ENCODE results near the gene B4GALNT1.
"Not testable (repeated sequence)": the region's sequence is repeated elsewhere in the genome, so short reads cannot be mapped to it uniquely, and the experiment has no call there.

DNA sequence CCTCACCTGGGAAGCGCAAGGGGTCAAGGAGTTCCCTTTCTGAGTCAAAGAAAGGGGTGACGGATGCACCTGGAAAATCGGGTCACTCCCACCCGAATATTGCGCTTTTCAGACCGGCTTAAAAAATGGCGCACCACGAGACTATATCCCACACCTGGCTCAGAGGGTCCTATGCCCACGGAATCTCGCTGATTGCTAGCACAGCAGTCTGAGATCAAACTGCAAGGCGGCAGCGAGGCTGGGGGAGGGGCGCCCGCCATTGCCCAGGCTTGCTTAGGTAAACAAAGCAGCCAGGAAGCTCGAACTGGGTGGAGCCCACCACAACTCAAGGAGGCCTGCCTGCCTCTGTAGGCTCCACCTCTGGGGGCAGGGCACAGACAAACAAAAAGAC is 13.7 kb upstream of the B4GALNT1 start:
- TF ChIP-seq YY1 (IDR thresholded peaks at IDR 0.05); GABPA (IDR thresholded peaks at IDR 0.05 in 1 of 2, conservative IDR thresholded peaks at IDR 0.05 in 1 of 2); CTCF (IDR thresholded peaks at IDR 0.05; ENCODE audit: low read depth, low read length, missing input control); EGR1 (IDR thresholded peaks at IDR 0.05; ENCODE audit: low read depth in 2 of 2); HNF4G (IDR thresholded peaks at IDR 0.05); SP1 (IDR thresholded peaks at IDR 0.05); TAF1 (conservative IDR thresholded peaks at IDR 0.05); ATF3 (IDR thresholded peaks at IDR 0.05); RAD21 (IDR thresholded peaks at IDR 0.05); FOXA1 (IDR thresholded peaks at IDR 0.05); RXRA (IDR thresholded peaks at IDR 0.05): not testable (repeated sequence)
- TF ChIP-seq, protein P1, sequence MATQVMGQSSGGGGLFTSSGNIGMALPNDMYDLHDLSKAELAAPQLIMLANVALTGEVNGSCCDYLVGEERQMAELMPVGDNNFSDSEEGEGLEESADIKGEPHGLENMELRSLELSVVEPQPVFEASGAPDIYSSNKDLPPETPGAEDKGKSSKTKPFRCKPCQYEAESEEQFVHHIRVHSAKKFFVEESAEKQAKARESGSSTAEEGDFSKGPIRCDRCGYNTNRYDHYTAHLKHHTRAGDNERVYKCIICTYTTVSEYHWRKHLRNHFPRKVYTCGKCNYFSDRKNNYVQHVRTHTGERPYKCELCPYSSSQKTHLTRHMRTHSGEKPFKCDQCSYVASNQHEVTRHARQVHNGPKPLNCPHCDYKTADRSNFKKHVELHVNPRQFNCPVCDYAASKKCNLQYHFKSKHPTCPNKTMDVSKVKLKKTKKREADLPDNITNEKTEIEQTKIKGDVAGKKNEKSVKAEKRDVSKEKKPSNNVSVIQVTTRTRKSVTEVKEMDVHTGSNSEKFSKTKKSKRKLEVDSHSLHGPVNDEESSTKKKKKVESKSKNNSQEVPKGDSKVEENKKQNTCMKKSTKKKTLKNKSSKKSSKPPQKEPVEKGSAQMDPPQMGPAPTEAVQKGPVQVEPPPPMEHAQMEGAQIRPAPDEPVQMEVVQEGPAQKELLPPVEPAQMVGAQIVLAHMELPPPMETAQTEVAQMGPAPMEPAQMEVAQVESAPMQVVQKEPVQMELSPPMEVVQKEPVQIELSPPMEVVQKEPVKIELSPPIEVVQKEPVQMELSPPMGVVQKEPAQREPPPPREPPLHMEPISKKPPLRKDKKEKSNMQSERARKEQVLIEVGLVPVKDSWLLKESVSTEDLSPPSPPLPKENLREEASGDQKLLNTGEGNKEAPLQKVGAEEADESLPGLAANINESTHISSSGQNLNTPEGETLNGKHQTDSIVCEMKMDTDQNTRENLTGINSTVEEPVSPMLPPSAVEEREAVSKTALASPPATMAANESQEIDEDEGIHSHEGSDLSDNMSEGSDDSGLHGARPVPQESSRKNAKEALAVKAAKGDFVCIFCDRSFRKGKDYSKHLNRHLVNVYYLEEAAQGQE (IDR thresholded peaks at IDR 0.05), result not testable (repeated sequence)
- TF ChIP-seq, protein P2, sequence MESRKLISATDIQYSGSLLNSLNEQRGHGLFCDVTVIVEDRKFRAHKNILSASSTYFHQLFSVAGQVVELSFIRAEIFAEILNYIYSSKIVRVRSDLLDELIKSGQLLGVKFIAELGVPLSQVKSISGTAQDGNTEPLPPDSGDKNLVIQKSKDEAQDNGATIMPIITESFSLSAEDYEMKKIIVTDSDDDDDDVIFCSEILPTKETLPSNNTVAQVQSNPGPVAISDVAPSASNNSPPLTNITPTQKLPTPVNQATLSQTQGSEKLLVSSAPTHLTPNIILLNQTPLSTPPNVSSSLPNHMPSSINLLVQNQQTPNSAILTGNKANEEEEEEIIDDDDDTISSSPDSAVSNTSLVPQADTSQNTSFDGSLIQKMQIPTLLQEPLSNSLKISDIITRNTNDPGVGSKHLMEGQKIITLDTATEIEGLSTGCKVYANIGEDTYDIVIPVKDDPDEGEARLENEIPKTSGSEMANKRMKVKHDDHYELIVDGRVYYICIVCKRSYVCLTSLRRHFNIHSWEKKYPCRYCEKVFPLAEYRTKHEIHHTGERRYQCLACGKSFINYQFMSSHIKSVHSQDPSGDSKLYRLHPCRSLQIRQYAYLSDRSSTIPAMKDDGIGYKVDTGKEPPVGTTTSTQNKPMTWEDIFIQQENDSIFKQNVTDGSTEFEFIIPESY (IDR thresholded peaks at IDR 0.05), result not testable (repeated sequence)

Data from liver (tissue), 3 donors.